SH-SY5Y (cell line): ENCODE measurements around the gene POLR1H.

ENCODE experiments used
- GATA2 ChIP-seq: IDR thresholded peaks from 2 replicates; pipeline ENCODE4 v1.6.1; 2011; ENCODE audit warnings: mild to moderate bottlenecking, low read depth, low read length
- GATA3 ChIP-seq: IDR thresholded peaks from 2 replicates; pipeline ENCODE4 v1.6.1; 2011; ENCODE audit warnings: low read depth, mild to moderate bottlenecking, low read length, moderate library complexity

POLR1H gene

GRCh38 chr6:30100154-30100553, 39.1 kb downstream of the POLR1H start:
- TF ChIP-seq GATA3 (no peak), GATA2 (no peak)

GRCh38 chr6:30100585-30101443, 39.7 kb downstream of the POLR1H start:
- TF ChIP-seq GATA2 (no peak), GATA3 (no peak)

GRCh38 chr6:30101444-30102413, 40.7 kb downstream of the POLR1H start:
- TF ChIP-seq GATA3, result no peak
- TF ChIP-seq GATA2, result no peak

GRCh38 chr6:30102414-30102969, 41.4 kb downstream of the POLR1H start:
- TF ChIP-seq GATA3 (no peak), GATA2 (no peak)

GRCh38 chr6:30102970-30103871, 42.2 kb downstream of the POLR1H start:
- TF ChIP-seq GATA2, result no peak
- TF ChIP-seq GATA3, result no peak

GRCh38 chr6:30103872-30104179, 42.8 kb downstream of the POLR1H start:
- TF ChIP-seq GATA2 (no peak), GATA3 (no peak)

- no peak for TF ChIP-seq GATA3
- TF ChIP-seq GATA2, result no peak
Measured at GRCh38 chr6:30104661-30105060, 43.6 kb downstream of the POLR1H start.

- no peak for TF ChIP-seq GATA2
- TF ChIP-seq GATA3, result no peak
Measured at GRCh38 chr6:30111266-30111856, 50.3 kb downstream of the POLR1H start.

- TF ChIP-seq GATA2 (no peak), GATA3 (no peak)
Measured at GRCh38 chr6:30112402-30112994, 51.4 kb downstream of the POLR1H start.

- TF ChIP-seq GATA2, result no peak
- TF ChIP-seq GATA3, result no peak
Measured at GRCh38 chr6:30113003-30113759, 52.1 kb downstream of the POLR1H start, which contains the start of gene TRIM31. Gene TRIM31 (minus strand): TSS chr6:30113090. CDS start chr6:30112805, 285 bp downstream.

- TF ChIP-seq GATA2 (no peak), GATA3 (no peak)
Measured at GRCh38 chr6:30113841-30114240, 52.8 kb downstream of the POLR1H start.
